K562 (cell line): Measurements from ENCODE around the gene SNX17. TPM values are rescaled to one million over a fixed set of nuclear protein-coding genes. Genes with fewer than 3 reads are reported as not detected.
A peak's percentile ranks its signal among the peaks of the same experiment; 100 is the strongest.

ENCODE experiments used
- ATAC-seq: fragments of 200-7000 bp; cut with Tn5 transposase; 3 replicates; pipeline ENCODE4 v1.9.1; 2020; ENCODE audit warnings: moderate library complexity
- BruUV-seq: library from RNA; stranded (reverse); fragments of 400-500 nt; replicated peaks from 2 replicates; lab custom pipeline; 2021; lab: Mats Ljungman, UMichigan
- CTCF ChIA-PET: fragments of 300-600 bp; formaldehyde crosslinking; extraction: SDS; loops from one replicate; lab custom pipeline; 2021; ENCODE audit warnings: low intra/inter-chr PET ratio; lab: Yijun Ruan, JAX
- POLR2A ChIA-PET: fragments of 300-600, 350-650 bp; sonication (Branson Sonifier 250); formaldehyde crosslinking; extraction: SDS; loops from one replicate; lab custom pipeline; 2021; ENCODE audit warnings: antibody characterized with exemption, inconsistent platforms; lab: Yijun Ruan, JAX
- DNase-seq, 4 experiments: peaks; one replicate each; pipeline versions ENCODE4 v3.0.0 to v3.0.0-alpha.2; 2011 to 2018; ENCODE audit warnings: low spot score in 3 of 4, mixed read lengths in 3 of 4; ENCODE audit errors: extremely low read depth in 1 of 4
- FAIRE-seq: peaks from 2 replicates; lab custom pipeline; 2011; peaks lifted over from hg19 to GRCh38; lab: Jason Lieb, UNC
- H2AFZ ChIP-seq: 2 replicates; pipeline ENCODE4 v1.6.0; 2011; ENCODE audit warnings: low read depth, low read length, control low read depth, inconsistent platforms
- H3K27ac ChIP-seq: fragments of 200-600 bp; 3 replicates; pipeline ENCODE4 v1.8.0; 2011; ENCODE audit warnings: low read depth, mild to moderate bottlenecking, control low read depth, inconsistent platforms, low read length, moderate library complexity, mixed read lengths; ENCODE audit errors: extremely low read depth
- H3K27me3 ChIP-seq, 2 experiments: fragments of 300-600 bp in 1 of 2; 2 replicates in 1 of 2; 3 replicates in 1 of 2; pipeline versions ENCODE4 v1.6.0 to v1.8.0; 2011; ENCODE audit warnings: inconsistent platforms in 2 of 2, low read length in 2 of 2, mild to moderate bottlenecking in 1 of 2, mixed read lengths in 1 of 2, moderate library complexity in 1 of 2; ENCODE audit not compliant: control insufficient read depth in 2 of 2, insufficient read depth in 2 of 2
- H3K36me3 ChIP-seq: fragments of 300-600 bp; 3 replicates; pipeline ENCODE4 v1.8.0; 2011; ENCODE audit warnings: mild to moderate bottlenecking, low read length, inconsistent platforms; ENCODE audit not compliant: control insufficient read depth, insufficient read depth
- H3K4me1 ChIP-seq, 2 experiments: fragments of 200-600 bp in 1 of 2; replicated peaks in 1 of 2; 2 replicates in 1 of 2; 3 replicates in 1 of 2; pipeline versions ENCODE4 v1.5.1 to v1.8.0; 2011; ENCODE audit warnings: inconsistent platforms in 2 of 2, low read length in 2 of 2, mild to moderate bottlenecking in 1 of 2, mixed read lengths in 1 of 2, moderate library complexity in 1 of 2; ENCODE audit not compliant: control insufficient read depth in 2 of 2, insufficient read depth in 2 of 2
- H3K4me2 ChIP-seq: 2 replicates; pipeline ENCODE4 v1.6.1; 2011; ENCODE audit warnings: low read length, control low read depth, inconsistent platforms, mixed read lengths; ENCODE audit not compliant: insufficient read depth
- H3K4me3 ChIP-seq: fragments of 200-600 bp; sonication (generic), shearing (Covaris generic); 2 replicates; pipeline ENCODE4 v1.5.1; 2016; ENCODE audit warnings: control low read depth, inconsistent platforms
- H3K79me2 ChIP-seq: fragments of 200-600 bp; 3 replicates; pipeline ENCODE4 v1.8.0; 2011; ENCODE audit warnings: low read length, inconsistent platforms; ENCODE audit not compliant: control insufficient read depth, insufficient read depth
- H3K9ac ChIP-seq, 2 experiments: 2 replicates each; pipeline versions ENCODE4 v1.6.0 to v1.6.1; 2011; ENCODE audit warnings: low read depth in 2 of 2, low read length in 2 of 2, control low read depth in 1 of 2, inconsistent platforms in 1 of 2, mild to moderate bottlenecking in 1 of 2, mixed read lengths in 1 of 2; ENCODE audit not compliant: insufficient read depth in 1 of 2
- H3K9me1 ChIP-seq: one replicate; pipeline ENCODE4 v1.6.0; 2011; ENCODE audit warnings: inconsistent platforms, mild to moderate bottlenecking, low read length, moderate library complexity; ENCODE audit not compliant: control insufficient read depth, insufficient read depth
- H3K9me3 ChIP-seq: replicated peaks from 2 replicates; pipeline ENCODE4 v1.5.1; 2011; ENCODE audit warnings: low read depth, low read length, inconsistent platforms; ENCODE audit not compliant: control insufficient read depth, insufficient read depth
- H4K20me1 ChIP-seq: replicated peaks from 2 replicates; pipeline ENCODE4 v1.6.1; 2011; ENCODE audit warnings: low read length, inconsistent platforms, mixed read lengths; ENCODE audit not compliant: control insufficient read depth, insufficient read depth
- RBFOX2 ChIP-seq: fragments of 200-400 bp; formaldehyde crosslinking; IDR thresholded peaks from 2 replicates; pipeline ENCODE4 v1.6.1; 2017; ENCODE audit warnings: low read depth, mild to moderate bottlenecking, low read length, moderate library complexity
- TAF9B ChIP-seq: fragments of 450-650 bp; IDR thresholded peaks from 2 replicates; pipeline ENCODE4 v1.6.1; 2018; ENCODE audit warnings: mild to moderate bottlenecking; ENCODE audit not compliant: partially characterized antibody
- ZNF121 ChIP-seq: sonication (generic); formaldehyde crosslinking; conservative IDR thresholded peaks from 2 replicates; pipeline ENCODE4 v1.8.0; 2022; ENCODE audit warnings: missing genetic modification reagents
- WGBS: fragments of 100-300 bp; shearing (Covaris generic); methylation state at CpG from one replicate; pipeline ENCODE4 v1.1.6; 2016; ENCODE audit warnings: low coverage, mixed read lengths; ENCODE audit not compliant: insufficient coverage; ENCODE audit errors: missing lambda C conversion rate; 5-methylcytosine and 5-hydroxymethylcytosine counted together
- in situ Hi-C: fragments of 300-500 bp; cut with MboI; formaldehyde crosslinking; loops from 4 replicates; pipeline ENCODE4 v1.15.0; 2018; ENCODE audit warnings: inconsistent platforms, mixed read lengths
- intact Hi-C: fragments of 100-400 bp; cut with micrococcal nuclease; formaldehyde crosslinking; loops from 2 replicates; pipeline ENCODE4 v1.14.2; 2022
- polyA plus RNA-seq, 8 experiments: library from polyadenylated mRNA; depleted of rRNA in 4 of 8; stranded (reverse) in 5 of 8; unstranded in 3 of 8; fragments of >200 nt; fragmentation: Nextera tagmentation in 2 of 8; fragmentation: Illumina TruSeq in 1 of 8; extraction: Ambion mirVana in 2 of 8; extraction: Trizol in 1 of 8; gene quantifications; 2 replicates each; pipeline versions ENCODE4 v1.2.1 to v1.2.3, GENCODE V29; 2011 to 2014; ENCODE audit warnings: inconsistent platforms in 1 of 8, missing spikeins in 1 of 8
- total RNA-seq, 7 experiments: library from RNA; depleted of rRNA in 6 of 7; stranded (reverse); fragments of >200 nt in 6 of 7; fragmentation: Illumina TruSeq in 2 of 7; extraction: Trizol in 2 of 7; gene quantifications; 2 replicates each; pipeline versions ENCODE4 v1.2.1 to v1.2.3, GENCODE V29; 2011 to 2021; ENCODE audit warnings: low replicate concordance in 1 of 7
- TF ChIP-seq, protein P1 (sequence below): IDR thresholded peaks from 3 replicates; pipeline ENCODE4 v1.6.1; 2011; ENCODE audit warnings: borderline replicate concordance, mild to moderate bottlenecking, moderate library complexity; ENCODE audit not compliant: insufficient read length; ENCODE audit errors: extremely low read depth
- TF ChIP-seq, protein P2 (sequence below): fragments of 450-650 bp; formaldehyde crosslinking; IDR thresholded peaks from 2 replicates; pipeline ENCODE4 v1.4.0; 2020; ENCODE audit warnings: mild to moderate bottlenecking, moderate library complexity

SNX17 gene
- total and polyA plus RNA-seq, 9 of the 15 experiments (the other 6 are each of a cell fraction or from before 2014, with no cell fraction given) = 3.0 to 75.7 (median 54.6) TPM

DNA sequence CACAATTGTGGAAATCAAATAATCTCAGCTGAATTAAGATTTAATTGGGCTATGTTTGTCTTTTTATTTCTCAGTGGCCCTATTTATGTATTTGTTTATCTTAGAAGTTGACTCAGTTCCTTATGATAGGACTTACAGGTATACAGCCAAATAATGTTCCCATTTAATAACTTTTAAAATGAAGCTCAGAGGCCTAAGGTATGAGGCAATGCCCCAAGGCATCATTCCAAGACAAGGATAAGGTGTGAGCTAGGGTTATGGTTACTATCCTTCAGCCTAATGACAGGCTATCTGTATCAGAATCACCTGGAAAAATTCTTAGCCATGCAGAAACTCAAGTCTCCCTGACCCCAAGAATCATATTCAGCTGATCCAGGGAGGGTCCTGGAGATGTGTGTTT, 50.6 kb downstream of the SNX17 start (continued):
- TF ChIP-seq, protein P1, sequence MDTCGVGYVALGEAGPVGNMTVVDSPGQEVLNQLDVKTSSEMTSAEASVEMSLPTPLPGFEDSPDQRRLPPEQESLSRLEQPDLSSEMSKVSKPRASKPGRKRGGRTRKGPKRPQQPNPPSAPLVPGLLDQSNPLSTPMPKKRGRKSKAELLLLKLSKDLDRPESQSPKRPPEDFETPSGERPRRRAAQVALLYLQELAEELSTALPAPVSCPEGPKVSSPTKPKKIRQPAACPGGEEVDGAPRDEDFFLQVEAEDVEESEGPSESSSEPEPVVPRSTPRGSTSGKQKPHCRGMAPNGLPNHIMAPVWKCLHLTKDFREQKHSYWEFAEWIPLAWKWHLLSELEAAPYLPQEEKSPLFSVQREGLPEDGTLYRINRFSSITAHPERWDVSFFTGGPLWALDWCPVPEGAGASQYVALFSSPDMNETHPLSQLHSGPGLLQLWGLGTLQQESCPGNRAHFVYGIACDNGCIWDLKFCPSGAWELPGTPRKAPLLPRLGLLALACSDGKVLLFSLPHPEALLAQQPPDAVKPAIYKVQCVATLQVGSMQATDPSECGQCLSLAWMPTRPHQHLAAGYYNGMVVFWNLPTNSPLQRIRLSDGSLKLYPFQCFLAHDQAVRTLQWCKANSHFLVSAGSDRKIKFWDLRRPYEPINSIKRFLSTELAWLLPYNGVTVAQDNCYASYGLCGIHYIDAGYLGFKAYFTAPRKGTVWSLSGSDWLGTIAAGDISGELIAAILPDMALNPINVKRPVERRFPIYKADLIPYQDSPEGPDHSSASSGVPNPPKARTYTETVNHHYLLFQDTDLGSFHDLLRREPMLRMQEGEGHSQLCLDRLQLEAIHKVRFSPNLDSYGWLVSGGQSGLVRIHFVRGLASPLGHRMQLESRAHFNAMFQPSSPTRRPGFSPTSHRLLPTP = no peak
- TF ChIP-seq, protein P2, sequence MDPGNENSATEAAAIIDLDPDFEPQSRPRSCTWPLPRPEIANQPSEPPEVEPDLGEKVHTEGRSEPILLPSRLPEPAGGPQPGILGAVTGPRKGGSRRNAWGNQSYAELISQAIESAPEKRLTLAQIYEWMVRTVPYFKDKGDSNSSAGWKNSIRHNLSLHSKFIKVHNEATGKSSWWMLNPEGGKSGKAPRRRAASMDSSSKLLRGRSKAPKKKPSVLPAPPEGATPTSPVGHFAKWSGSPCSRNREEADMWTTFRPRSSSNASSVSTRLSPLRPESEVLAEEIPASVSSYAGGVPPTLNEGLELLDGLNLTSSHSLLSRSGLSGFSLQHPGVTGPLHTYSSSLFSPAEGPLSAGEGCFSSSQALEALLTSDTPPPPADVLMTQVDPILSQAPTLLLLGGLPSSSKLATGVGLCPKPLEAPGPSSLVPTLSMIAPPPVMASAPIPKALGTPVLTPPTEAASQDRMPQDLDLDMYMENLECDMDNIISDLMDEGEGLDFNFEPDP (CRISPR knock-in tag) = no peak
- no peak for TF ChIP-seq TAF9B

DNA sequence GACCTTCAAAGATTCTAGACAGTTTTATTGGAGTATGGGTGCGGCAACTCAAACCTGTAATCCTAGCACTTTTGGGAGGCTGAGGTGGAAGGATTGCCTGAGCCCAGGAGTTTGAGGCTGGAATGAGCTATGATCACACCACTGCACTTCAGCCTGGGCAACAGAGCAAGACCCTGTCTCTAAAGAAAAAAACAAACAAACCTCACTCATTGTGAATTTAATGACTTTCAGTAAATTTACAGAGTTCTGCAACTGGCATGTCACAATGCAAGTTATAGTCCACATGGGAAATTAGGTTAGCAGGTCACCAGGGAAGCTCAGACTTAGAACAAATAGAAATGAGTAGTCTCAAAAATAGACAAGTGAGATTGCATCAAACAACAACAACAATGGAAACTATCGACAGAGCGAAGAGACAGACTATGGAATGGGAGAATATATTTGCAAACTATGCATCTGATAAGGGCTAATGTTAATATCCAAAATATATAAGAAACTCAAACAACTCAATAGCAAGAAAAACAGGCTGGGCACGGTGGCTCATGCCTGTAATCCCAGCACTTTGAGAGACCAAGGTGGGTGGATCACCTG, 51.3 kb downstream of the SNX17 start:
- FAIRE-seq (no peak), ATAC-seq (no peak), DNase-seq (no peak)
- Histone ChIP-seq H3K36me3 (no peaks in the 10 kb centered on the region), H3K4me3 (no peak overlapping the region), H3K9ac (no peak overlapping the region), H3K27ac (no peak overlapping the region), H3K9me3 (no peaks in the 10 kb centered on the region), H3K4me2 (no peak overlapping the region), H3K9me1 (no peaks in the 10 kb centered on the region), H4K20me1 (no peaks in the 10 kb centered on the region), H3K79me2 (no peaks in the 10 kb centered on the region), H2AFZ (no peak overlapping the region), H3K4me1 (peaks cover under 1 to 5% of the 10 kb centered on the region in 2 experiments; a peak in 1 of 5 replicates), H3K27me3 (no peaks in the 10 kb centered on the region)
- BruUV-seq = no TSS peak
- no peak for TF ChIP-seq RBFOX2
- peak; percentile 31; the same call in 1 of the 2 replicates for TF ChIP-seq ZNF121 (CRISPR knock-in tag)
- ChIA-PET CTCF (no interaction called here), POLR2A (interaction anchor here (0.7 to 2.1 kb wide), 3 partner anchors 8 to 31 kb away, joined by 3 to 9 read pairs (median 3); partner anchors contain the start of gene PPM1G)
- in situ Hi-C loops (no loop called here), intact Hi-C loops (no loop called here)
- 52% methylated on average over 4 of the region's 4 CpGs for WGBS
